NCI-H524 treated with DMSO at 0.1 percent for 48 hours (cell line): ENCODE results near the gene POMGNT1.

Source experiments
- DNase-seq: peaks from one replicate; lab custom pipeline; 2025; lab: John Stamatoyannopoulos, UW

Gene POMGNT1

GRCh38 chr1:46157916-46158311, 40.3 kb downstream of the POMGNT1 start:
- no peak for DNase-seq

- no peak for DNase-seq
These were observed 44.5 kb downstream of the POMGNT1 start for GRCh38 chr1:46153732-46154131.

DNA sequence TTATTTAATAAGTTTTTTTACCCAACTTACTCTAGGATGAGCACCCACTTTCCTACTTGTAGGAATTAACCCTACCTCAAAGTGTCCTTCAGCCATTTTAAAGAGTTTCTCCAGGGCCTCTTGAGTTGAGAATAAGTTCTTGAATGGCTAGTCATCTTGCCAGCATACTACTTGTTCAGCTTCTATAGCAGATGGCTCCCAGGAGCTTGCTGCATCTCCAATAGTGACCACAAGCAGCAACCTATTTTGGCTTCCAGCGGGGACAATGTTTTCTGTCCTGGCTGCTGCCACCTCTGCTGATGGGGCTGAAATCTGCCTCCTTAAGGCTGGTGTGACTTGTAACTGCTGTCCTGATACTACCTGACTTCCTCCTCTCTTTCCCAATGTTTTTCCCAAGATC, 45.0 kb downstream of the POMGNT1 start:
- DNase-seq, result no peak

DNA sequence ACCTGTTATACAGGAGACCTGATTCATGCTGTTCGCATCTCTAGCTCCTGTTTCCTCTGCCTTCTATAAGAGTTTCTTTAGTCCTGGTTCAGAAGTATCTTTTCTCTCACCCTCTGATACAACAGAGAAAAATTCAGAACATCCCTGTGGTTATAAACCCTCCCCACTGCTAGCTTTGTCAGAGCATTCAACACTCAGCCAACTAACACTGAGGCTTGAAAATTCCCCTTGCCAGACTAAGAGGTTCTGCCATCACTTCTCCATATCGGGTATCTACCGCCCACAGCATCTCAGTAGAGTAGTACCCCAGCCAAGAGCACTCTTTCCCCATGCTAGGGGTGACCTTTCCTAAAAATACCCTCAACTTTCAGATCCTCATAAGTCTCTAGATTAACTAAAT, 46.2 kb downstream of the POMGNT1 start:
- no peak for DNase-seq

- DNase-seq, result no peak
These were observed 48.1 kb downstream of the POMGNT1 start for GRCh38 chr1:46150085-46150484.

- DNase-seq, result no peak
These were observed 49.9 kb downstream of the POMGNT1 start for GRCh38 chr1:46148318-46148717.
